Subcutaneous adipose tissue (tissue), 4 donors: ENCODE measurements around the gene HERC6. TPM values are rescaled to one million over a fixed set of nuclear protein-coding genes. Genes with fewer than 3 reads are reported as not detected.

Source experiments
- CTCF ChIP-seq: fragments of 450-650 bp; IDR thresholded peaks from one replicate; pipeline ENCODE4 v1.5.1; 2016; ENCODE audit warnings: low read depth, mild to moderate bottlenecking, control low read depth, antibody characterized with exemption, moderate library complexity
- total RNA-seq, 4 donors: library from RNA; depleted of rRNA; stranded (reverse); fragments of >200 nt; gene quantifications; one replicate each; pipeline ENCODE4 v1.1.0, GENCODE V29; 2016

Gene HERC6
- total RNA-seq, 4 donors from 2014 or later, result 4.2 to 13.2 (median 5.5) TPM

- no peak for TF ChIP-seq CTCF
These were observed 2.5 kb downstream of the HERC6 start for GRCh38 chr4:88381123-88381522.

- TF ChIP-seq CTCF, result no peak
These were observed 4.0 kb downstream of the HERC6 start for GRCh38 chr4:88382621-88383020.

- no peak for TF ChIP-seq CTCF
These were observed 11.5 kb downstream of the HERC6 start for GRCh38 chr4:88390128-88390527.

GRCh38 chr4:88391703-88392102, 13.1 kb downstream of the HERC6 start:
- no peak for TF ChIP-seq CTCF

GRCh38 chr4:88396681-88397080, 18.0 kb downstream of the HERC6 start:
- TF ChIP-seq CTCF, result no peak

GRCh38 chr4:88398381-88398780, 19.7 kb downstream of the HERC6 start:
- TF ChIP-seq CTCF, result no peak

- no peak for TF ChIP-seq CTCF
These were observed 30.6 kb downstream of the HERC6 start for GRCh38 chr4:88409206-88409605.
